GM18499 (cell line): ENCODE results near the gene FILIP1L.

Experiments used
- ATAC-seq: cut with Tn5 transposase; IDR thresholded peaks from one replicate; pipeline ENCODE4 v1.9.1; 2021; ENCODE audit warnings: moderate number of reproducible peaks; ENCODE audit not compliant: insufficient read depth, unreplicated experiment

FILIP1L gene

GRCh38 chr3:99834211-99834957, 279.9 kb downstream of the FILIP1L start:
- ATAC-seq, result no peak

- ATAC-seq, result no peak
Measured at GRCh38 chr3:99833617-99834205, 280.6 kb downstream of the FILIP1L start.

- no peak for ATAC-seq
Measured at GRCh38 chr3:99829844-99830243, 284.5 kb downstream of the FILIP1L start.

- ATAC-seq, result no peak
Measured at GRCh38 chr3:99825004-99825640, 289.2 kb downstream of the FILIP1L start.

- no peak for ATAC-seq
Measured at GRCh38 chr3:99823723-99824711, 290.3 kb downstream of the FILIP1L start.

GRCh38 chr3:99818818-99819217, 295.5 kb downstream of the FILIP1L start:
- no peak for ATAC-seq

GRCh38 chr3:99817437-99818240, 296.7 kb downstream of the FILIP1L start, which contains the start of gene CMSS1:
Gene CMSS1 (plus strand): TSS chr3:99817862.
- ATAC-seq, result peak; percentile 92

GRCh38 chr3:99817047-99817436, 297.3 kb downstream of the FILIP1L start:
- no peak for ATAC-seq

- ATAC-seq, result no peak
Measured at GRCh38 chr3:99810403-99810802, 303.9 kb downstream of the FILIP1L start.

GRCh38 chr3:99809565-99809964, 304.7 kb downstream of the FILIP1L start:
- ATAC-seq, result no peak

- ATAC-seq, result no peak
Measured at GRCh38 chr3:99808163-99808794, 306.0 kb downstream of the FILIP1L start.

GRCh38 chr3:99805160-99805559, 309.1 kb downstream of the FILIP1L start:
- ATAC-seq, result no peak

GRCh38 chr3:99803297-99803696, 311.0 kb downstream of the FILIP1L start:
- ATAC-seq, result no peak

GRCh38 chr3:99799422-99799821, 314.9 kb downstream of the FILIP1L start:
- ATAC-seq, result no peak

- ATAC-seq, result no peak
Measured at GRCh38 chr3:99795573-99795972, 318.7 kb downstream of the FILIP1L start.

- no peak for ATAC-seq
Measured at GRCh38 chr3:99794485-99794884, 319.8 kb downstream of the FILIP1L start.

- ATAC-seq, result peak; percentile 68
Measured at GRCh38 chr3:99789011-99789721, 325.1 kb downstream of the FILIP1L start.
